Neuron (in vitro differentiated cells): ENCODE results near the gene CHRM5.

Source experiments
- H2AFZ ChIP-seq: one replicate; pipeline ENCODE4 v1.6.1; 2013; ENCODE audit warnings: low read depth, mild to moderate bottlenecking, inconsistent platforms, low read length, moderate library complexity
- H3K27me3 ChIP-seq: one replicate; pipeline ENCODE4 v1.6.1; 2013; ENCODE audit warnings: low read length; ENCODE audit not compliant: insufficient read depth
- H3K36me3 ChIP-seq: one replicate; pipeline ENCODE4 v1.6.1; 2013; ENCODE audit warnings: low read length; ENCODE audit not compliant: insufficient read depth
- H3K4me1 ChIP-seq: one replicate; pipeline ENCODE4 v1.6.1; 2013; ENCODE audit warnings: low read length; ENCODE audit not compliant: insufficient read depth
- H3K4me3 ChIP-seq: 2 replicates; pipeline ENCODE4 v1.5.1; 2013; ENCODE audit warnings: mild to moderate bottlenecking, low read length, moderate library complexity
- H3K9me3 ChIP-seq: one replicate; pipeline ENCODE4 v1.6.1; 2013; ENCODE audit warnings: low read length

CHRM5 gene

GRCh38 chr15:33968224-33968623 lies at the start of gene CHRM5:
Gene CHRM5 (plus strand): TSS chr15:33968497. CDS start chr15:34062718, 94,221 bp downstream.
- Histone ChIP-seq H2AFZ (no peak within 1 kb of the TSS), H3K9me3 (no peaks in the 10 kb centered on the region), H3K4me1 (peaks cover 10% of the 10 kb centered on the region), H3K36me3 (no peaks in the 10 kb centered on the region), H3K27me3 (no peaks in the 10 kb centered on the region), H3K4me3 (no peak within 1 kb of the TSS)

GRCh38 chr15:33923446-33923845 lies 44.9 kb upstream of the CHRM5 start:
- no peaks in the 10 kb centered on the region for H3K27me3 ChIP-seq
- no peaks in the 10 kb centered on the region for H3K9me3 ChIP-seq
- no peak overlapping the region for H2AFZ ChIP-seq
- H3K4me3 ChIP-seq: no peak overlapping the region
- H3K4me1 ChIP-seq: no peaks in the 10 kb centered on the region
- no peaks in the 10 kb centered on the region for H3K36me3 ChIP-seq

- no peaks in the 10 kb centered on the region for H3K4me1 ChIP-seq
- no peaks in the 10 kb centered on the region for H3K9me3 ChIP-seq
- H3K27me3 ChIP-seq: no peaks in the 10 kb centered on the region
- H3K4me3 ChIP-seq: no peak overlapping the region
- no peak overlapping the region for H2AFZ ChIP-seq
- no peaks in the 10 kb centered on the region for H3K36me3 ChIP-seq
Measured at GRCh38 chr15:33926260-33926659, 42.0 kb upstream of the CHRM5 start.

GRCh38 chr15:33932734-33933133 lies 35.6 kb upstream of the CHRM5 start:
- Histone ChIP-seq H3K4me1 (no peaks in the 10 kb centered on the region), H2AFZ (no peak overlapping the region), H3K36me3 (no peaks in the 10 kb centered on the region), H3K9me3 (no peaks in the 10 kb centered on the region), H3K4me3 (no peak overlapping the region), H3K27me3 (no peaks in the 10 kb centered on the region)

- no peaks in the 10 kb centered on the region for H3K27me3 ChIP-seq
- H3K9me3 ChIP-seq: no peaks in the 10 kb centered on the region
- H2AFZ ChIP-seq: no peak overlapping the region
- no peak overlapping the region for H3K4me3 ChIP-seq
- no peaks in the 10 kb centered on the region for H3K36me3 ChIP-seq
- H3K4me1 ChIP-seq: no peaks in the 10 kb centered on the region
Measured at GRCh38 chr15:33934396-33934795, 33.9 kb upstream of the CHRM5 start.

- Histone ChIP-seq H2AFZ (no peak overlapping the region), H3K4me1 (no peaks in the 10 kb centered on the region), H3K9me3 (no peaks in the 10 kb centered on the region), H3K4me3 (no peak overlapping the region), H3K36me3 (no peaks in the 10 kb centered on the region), H3K27me3 (no peaks in the 10 kb centered on the region)
Measured at GRCh38 chr15:33934921-33935320, 33.4 kb upstream of the CHRM5 start.

- Histone ChIP-seq H3K36me3 (no peaks in the 10 kb centered on the region), H3K9me3 (no peaks in the 10 kb centered on the region), H3K4me1 (no peaks in the 10 kb centered on the region), H3K27me3 (no peaks in the 10 kb centered on the region), H2AFZ (no peak overlapping the region), H3K4me3 (no peak overlapping the region)
Measured at GRCh38 chr15:33941279-33942063, 26.8 kb upstream of the CHRM5 start.

GRCh38 chr15:33946152-33946551 lies 22.1 kb upstream of the CHRM5 start:
- H3K4me1 ChIP-seq: no peaks in the 10 kb centered on the region
- no peaks in the 10 kb centered on the region for H3K27me3 ChIP-seq
- no peak overlapping the region for H3K4me3 ChIP-seq
- no peak overlapping the region for H2AFZ ChIP-seq
- H3K9me3 ChIP-seq: no peaks in the 10 kb centered on the region
- no peaks in the 10 kb centered on the region for H3K36me3 ChIP-seq

- no peak overlapping the region for H2AFZ ChIP-seq
- H3K4me3 ChIP-seq: no peak overlapping the region
- H3K36me3 ChIP-seq: no peaks in the 10 kb centered on the region
- H3K9me3 ChIP-seq: no peaks in the 10 kb centered on the region
- peaks cover 12% of the 10 kb centered on the region for H3K4me1 ChIP-seq
- H3K27me3 ChIP-seq: no peaks in the 10 kb centered on the region
Measured at GRCh38 chr15:33955945-33956344, 12.4 kb upstream of the CHRM5 start.

GRCh38 chr15:33956397-33956796 lies 11.9 kb upstream of the CHRM5 start:
- Histone ChIP-seq H3K9me3 (no peaks in the 10 kb centered on the region), H3K4me3 (no peak overlapping the region), H3K27me3 (no peaks in the 10 kb centered on the region), H3K4me1 (peaks cover 12% of the 10 kb centered on the region), H2AFZ (no peak overlapping the region), H3K36me3 (no peaks in the 10 kb centered on the region)

- Histone ChIP-seq H2AFZ (no peak overlapping the region), H3K9me3 (no peaks in the 10 kb centered on the region), H3K4me1 (peaks cover 12% of the 10 kb centered on the region), H3K36me3 (no peaks in the 10 kb centered on the region), H3K4me3 (no peak overlapping the region), H3K27me3 (no peaks in the 10 kb centered on the region)
Measured at GRCh38 chr15:33959844-33960548, 8.3 kb upstream of the CHRM5 start.

- H3K9me3 ChIP-seq: no peaks in the 10 kb centered on the region
- peaks cover 12% of the 10 kb centered on the region for H3K4me1 ChIP-seq
- H3K36me3 ChIP-seq: no peaks in the 10 kb centered on the region
- no peak overlapping the region for H2AFZ ChIP-seq
- no peak overlapping the region for H3K4me3 ChIP-seq
- H3K27me3 ChIP-seq: no peaks in the 10 kb centered on the region
Measured at GRCh38 chr15:33960549-33960935, 7.8 kb upstream of the CHRM5 start.

GRCh38 chr15:33963831-33964664 lies 4.2 kb upstream of the CHRM5 start:
- Histone ChIP-seq H3K9me3 (no peaks in the 10 kb centered on the region), H3K4me3 (no peak overlapping the region), H3K4me1 (peaks cover 19% of the 10 kb centered on the region), H2AFZ (no peak overlapping the region), H3K36me3 (no peaks in the 10 kb centered on the region), H3K27me3 (no peaks in the 10 kb centered on the region)
